ENCODE results near the gene GDF15.

DNA sequence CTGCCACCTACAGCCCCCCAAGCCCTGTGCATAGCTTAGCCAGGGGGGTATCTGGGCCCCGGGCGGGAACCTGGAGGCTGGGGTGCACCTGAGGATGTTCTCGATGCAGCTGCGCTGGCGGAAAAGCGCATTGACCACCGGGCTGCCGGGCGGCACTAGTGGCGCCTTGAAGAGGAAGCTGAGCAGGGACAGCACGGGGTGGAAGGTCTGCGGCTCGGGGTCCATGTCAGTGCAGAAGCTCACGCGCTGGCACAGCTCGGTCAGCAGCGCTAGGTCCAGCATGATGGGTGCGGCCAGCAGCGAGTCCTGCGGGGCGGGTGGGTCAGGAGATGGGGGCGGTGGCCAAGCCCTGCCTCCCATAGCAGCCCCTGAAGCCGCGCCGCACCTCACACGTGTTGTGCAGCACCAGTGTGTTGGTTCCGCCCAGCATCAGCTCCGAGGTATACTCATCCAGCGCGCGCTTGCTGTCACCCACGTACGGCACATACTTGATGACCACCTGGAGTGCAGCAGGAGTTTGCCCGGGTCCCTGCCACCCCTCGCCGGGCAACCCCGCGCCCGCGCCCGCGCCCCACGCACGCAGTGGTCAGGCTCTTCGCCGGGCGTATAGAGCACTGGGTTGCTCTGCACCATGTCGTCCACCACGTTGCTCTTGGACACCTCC, 49.4 kb downstream of the GDF15 start:
- TF ChIP-seq, protein P1, sequence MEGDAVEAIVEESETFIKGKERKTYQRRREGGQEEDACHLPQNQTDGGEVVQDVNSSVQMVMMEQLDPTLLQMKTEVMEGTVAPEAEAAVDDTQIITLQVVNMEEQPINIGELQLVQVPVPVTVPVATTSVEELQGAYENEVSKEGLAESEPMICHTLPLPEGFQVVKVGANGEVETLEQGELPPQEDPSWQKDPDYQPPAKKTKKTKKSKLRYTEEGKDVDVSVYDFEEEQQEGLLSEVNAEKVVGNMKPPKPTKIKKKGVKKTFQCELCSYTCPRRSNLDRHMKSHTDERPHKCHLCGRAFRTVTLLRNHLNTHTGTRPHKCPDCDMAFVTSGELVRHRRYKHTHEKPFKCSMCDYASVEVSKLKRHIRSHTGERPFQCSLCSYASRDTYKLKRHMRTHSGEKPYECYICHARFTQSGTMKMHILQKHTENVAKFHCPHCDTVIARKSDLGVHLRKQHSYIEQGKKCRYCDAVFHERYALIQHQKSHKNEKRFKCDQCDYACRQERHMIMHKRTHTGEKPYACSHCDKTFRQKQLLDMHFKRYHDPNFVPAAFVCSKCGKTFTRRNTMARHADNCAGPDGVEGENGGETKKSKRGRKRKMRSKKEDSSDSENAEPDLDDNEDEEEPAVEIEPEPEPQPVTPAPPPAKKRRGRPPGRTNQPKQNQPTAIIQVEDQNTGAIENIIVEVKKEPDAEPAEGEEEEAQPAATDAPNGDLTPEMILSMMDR (IDR thresholded peaks at IDR 0.05; ENCODE audit: low read depth, low read length, poor library complexity, severe bottlenecking), result no peak
- no peak for TF ChIP-seq EZH2phosphoT487 (IDR thresholded peaks at IDR 0.05; ENCODE audit: borderline replicate concordance, low read length)

Measured in DOHH2 (cell line).